Activated CD8-positive, alpha-beta memory T cell treated with anti-CD3 and anti-CD28 coated beads, Interleukin-2, amount 10 ng/mL, durations not matched to agents 7 days and 5 days (primary cell): Measurements from ENCODE around the gene DACH1. TPM values are rescaled to one million over a fixed set of nuclear protein-coding genes. Genes with fewer than 3 reads are reported as not detected.

Experiments
- ATAC-seq: fragments of 150-1000 bp; cut with Tn5 transposase; one replicate; pipeline ENCODE4 v1.10.0; 2021; ENCODE audit warnings: moderate library complexity
- CTCF ChIA-PET: fragments of 350-600 bp; sonication (Branson Sonifier 250); formaldehyde crosslinking; loops from one replicate; lab custom pipeline; 2021; ENCODE audit warnings: antibody characterized with exemption; lab: Charles Lee
- DNase-seq: peaks from one replicate; pipeline ENCODE4 v3.0.0-alpha.2; 2020
- H3K27ac Mint-ChIP-seq: one replicate; pipeline ENCODE4 v1.8.0; 2021; ENCODE audit warnings: mild to moderate bottlenecking, mixed read lengths
- H3K27me3 Mint-ChIP-seq: one replicate; pipeline ENCODE4 v1.8.0; 2021; ENCODE audit warnings: mixed read lengths
- H3K36me3 Mint-ChIP-seq: one replicate; pipeline ENCODE4 v1.8.0; 2021; ENCODE audit warnings: mild to moderate bottlenecking, mixed read lengths
- H3K4me1 Mint-ChIP-seq: one replicate; pipeline ENCODE4 v1.8.0; 2021; ENCODE audit warnings: mixed read lengths
- H3K4me3 Mint-ChIP-seq: one replicate; pipeline ENCODE4 v1.8.0; 2021; ENCODE audit warnings: mild to moderate bottlenecking, moderate library complexity, mixed read lengths
- H3K9me3 Mint-ChIP-seq: one replicate; pipeline ENCODE4 v1.8.0; 2022; ENCODE audit warnings: low read depth, mixed read lengths
- total RNA-seq, 2 experiments: library from RNA; stranded (reverse); gene quantifications; one replicate each; pipeline ENCODE4 v1.2.3, GENCODE V29; 2021

The DACH1 gene
- total RNA-seq, 2 experiments from 2014 or later: not detected

- Mint-ChIP-seq H3K9me3 (no peaks in the 10 kb centered on the region), H3K27ac (no peak overlapping the region), H3K27me3 (no peaks in the 10 kb centered on the region), H3K4me3 (no peak overlapping the region), H3K4me1 (no peaks in the 10 kb centered on the region), H3K36me3 (no peaks in the 10 kb centered on the region)
- DNase-seq (no peak), ATAC-seq (no peak)
- CTCF ChIA-PET: no interaction called here
Measured at GRCh38 chr13:71459708-71460107, 407.3 kb downstream of the DACH1 start.

- Mint-ChIP-seq H3K9me3 (no peaks in the 10 kb centered on the region), H3K4me3 (no peak overlapping the region), H3K36me3 (no peaks in the 10 kb centered on the region), H3K4me1 (no peaks in the 10 kb centered on the region), H3K27ac (no peak overlapping the region), H3K27me3 (no peaks in the 10 kb centered on the region)
- DNase-seq (no peak), ATAC-seq (no peak)
- CTCF ChIA-PET: no interaction called here
Measured at GRCh38 chr13:71457645-71458044, 409.4 kb downstream of the DACH1 start.

GRCh38 chr13:71456136-71456535, 410.9 kb downstream of the DACH1 start:
- no peaks in the 10 kb centered on the region for H3K9me3 Mint-ChIP-seq
- no peak overlapping the region for H3K27ac Mint-ChIP-seq
- H3K27me3 Mint-ChIP-seq: no peaks in the 10 kb centered on the region
- no peaks in the 10 kb centered on the region for H3K4me1 Mint-ChIP-seq
- CTCF ChIA-PET: no interaction called here
- no peak for DNase-seq
- no peaks in the 10 kb centered on the region for H3K36me3 Mint-ChIP-seq
- no peak overlapping the region for H3K4me3 Mint-ChIP-seq
- no peak for ATAC-seq

- Mint-ChIP-seq H3K9me3 (no peaks in the 10 kb centered on the region), H3K4me1 (no peaks in the 10 kb centered on the region), H3K27ac (no peak overlapping the region), H3K27me3 (no peaks in the 10 kb centered on the region), H3K36me3 (no peaks in the 10 kb centered on the region), H3K4me3 (no peak overlapping the region)
- ATAC-seq (no peak), DNase-seq (no peak)
- CTCF ChIA-PET: no interaction called here
Measured at GRCh38 chr13:71454509-71454908, 412.5 kb downstream of the DACH1 start.

DNA sequence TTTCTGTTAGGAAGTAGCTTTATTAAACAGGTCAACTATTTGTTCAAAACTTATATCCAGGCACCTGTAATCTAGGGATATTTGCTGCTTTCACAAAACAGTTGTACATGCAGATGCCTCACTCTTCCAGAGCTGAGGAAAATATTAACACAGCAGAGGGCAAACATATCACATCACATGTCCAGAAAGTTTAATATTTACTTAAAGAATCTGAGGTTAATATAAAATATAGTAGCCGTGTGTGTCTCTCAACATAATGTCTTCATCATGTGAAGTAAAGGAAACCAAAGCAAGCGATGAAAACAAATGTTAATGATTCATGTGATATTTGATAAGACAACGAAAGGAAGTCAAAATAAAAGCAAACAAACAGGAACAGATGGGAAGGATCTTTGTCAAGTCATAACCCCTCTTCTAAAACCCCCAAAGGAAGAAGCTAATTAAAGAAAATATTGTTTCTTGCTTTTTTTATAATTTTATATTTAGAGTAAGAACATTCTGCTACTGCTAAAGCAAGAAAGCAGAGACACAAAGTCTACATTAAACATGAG, 418.8 kb downstream of the DACH1 start:
- H3K4me1 Mint-ChIP-seq: no peaks in the 10 kb centered on the region
- CTCF ChIA-PET: no interaction called here
- no peak for ATAC-seq

DNA sequence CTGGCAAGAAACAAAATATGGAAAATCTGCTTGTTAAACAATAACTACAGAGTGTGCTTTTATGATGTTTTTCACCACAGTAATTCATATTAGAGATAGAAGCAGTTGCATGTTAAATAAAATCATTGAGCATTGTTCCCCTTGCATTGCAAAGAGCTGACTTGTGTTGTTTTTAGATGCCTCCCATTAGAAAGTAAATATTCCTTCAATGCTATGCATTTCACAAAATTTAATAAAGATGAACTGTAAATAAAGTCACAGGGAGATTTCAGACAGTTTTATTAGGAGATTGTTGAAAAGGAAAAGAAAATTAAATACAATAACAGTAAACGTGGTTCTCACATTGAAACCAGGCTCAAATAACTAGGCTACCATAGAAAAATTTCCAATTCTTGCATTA, 429.3 kb downstream of the DACH1 start:
- Mint-ChIP-seq H3K27me3 (no peaks in the 10 kb centered on the region), H3K9me3 (no peaks in the 10 kb centered on the region), H3K4me1 (no peaks in the 10 kb centered on the region), H3K4me3 (no peak overlapping the region), H3K36me3 (no peaks in the 10 kb centered on the region), H3K27ac (no peak overlapping the region)
- CTCF ChIA-PET: no interaction called here
- ATAC-seq (no peak), DNase-seq (no peak)

More for the DNA sequence above, 418.8 kb downstream of the DACH1 start:
- DNase-seq: no peak
- Mint-ChIP-seq H3K9me3 (no peaks in the 10 kb centered on the region), H3K36me3 (no peaks in the 10 kb centered on the region), H3K27me3 (no peaks in the 10 kb centered on the region), H3K27ac (no peak overlapping the region), H3K4me3 (no peak overlapping the region)

DNA sequence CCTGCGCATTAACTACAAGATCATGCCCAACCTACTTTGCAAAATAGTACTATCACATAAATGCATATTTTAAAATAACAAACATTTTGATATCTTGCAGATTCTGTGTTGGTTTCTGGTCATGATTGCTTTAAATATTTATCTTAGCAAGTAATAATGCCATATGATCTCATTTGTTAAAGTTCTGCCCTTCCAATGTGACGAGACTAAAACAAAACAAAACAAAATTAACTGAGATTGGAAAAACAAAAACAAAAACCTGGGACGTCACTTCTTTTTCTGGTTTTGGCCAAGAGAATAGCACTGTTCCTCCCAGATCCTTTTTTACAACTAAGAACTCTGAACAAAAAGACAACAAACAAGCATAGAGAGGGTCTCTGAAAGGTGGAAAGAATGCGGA, 436.3 kb downstream of the DACH1 start:
- no peaks in the 10 kb centered on the region for H3K4me1 Mint-ChIP-seq
- CTCF ChIA-PET: no interaction called here
- no peak overlapping the region for H3K27ac Mint-ChIP-seq
- no peaks in the 10 kb centered on the region for H3K36me3 Mint-ChIP-seq
- H3K27me3 Mint-ChIP-seq: no peaks in the 10 kb centered on the region
- no peak overlapping the region for H3K4me3 Mint-ChIP-seq
- DNase-seq (no peak), ATAC-seq (no peak)
- H3K9me3 Mint-ChIP-seq: peaks cover 3% of the 10 kb centered on the region

- CTCF ChIA-PET: no interaction called here
- Mint-ChIP-seq H3K4me1 (no peaks in the 10 kb centered on the region), H3K36me3 (no peaks in the 10 kb centered on the region), H3K27ac (no peak overlapping the region), H3K4me3 (no peak overlapping the region), H3K27me3 (no peaks in the 10 kb centered on the region), H3K9me3 (peaks cover 9% of the 10 kb centered on the region)
- DNase-seq (no peak), ATAC-seq (no peak)
Measured at GRCh38 chr13:71417205-71417604, 449.8 kb downstream of the DACH1 start.

DNA sequence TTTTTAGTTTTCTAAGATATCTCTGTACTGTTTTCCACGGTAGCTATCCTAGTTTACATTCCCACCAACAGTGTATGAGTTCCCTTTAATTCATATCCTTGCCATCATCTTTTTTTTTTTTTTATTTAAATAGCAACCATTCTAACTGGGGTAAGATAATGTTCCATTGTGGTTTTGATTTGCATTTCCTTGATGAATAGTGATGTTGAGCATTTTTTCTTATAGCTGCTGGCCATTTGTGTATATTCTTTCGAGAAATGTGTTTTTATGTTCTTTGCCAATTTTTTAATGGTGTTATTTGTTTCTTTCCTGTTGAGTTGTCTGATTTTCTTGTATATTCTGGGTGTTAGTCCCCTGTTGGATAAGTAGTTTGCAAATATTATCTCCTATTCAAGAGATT, 454.8 kb downstream of the DACH1 start:
- no peaks in the 10 kb centered on the region for H3K36me3 Mint-ChIP-seq
- no peaks in the 10 kb centered on the region for H3K4me1 Mint-ChIP-seq
- no peak overlapping the region for H3K27ac Mint-ChIP-seq
- no peaks in the 10 kb centered on the region for H3K9me3 Mint-ChIP-seq
- no peaks in the 10 kb centered on the region for H3K27me3 Mint-ChIP-seq
- ATAC-seq (no peak), DNase-seq (no peak)
- no peak overlapping the region for H3K4me3 Mint-ChIP-seq
- CTCF ChIA-PET: no interaction called here

DNA sequence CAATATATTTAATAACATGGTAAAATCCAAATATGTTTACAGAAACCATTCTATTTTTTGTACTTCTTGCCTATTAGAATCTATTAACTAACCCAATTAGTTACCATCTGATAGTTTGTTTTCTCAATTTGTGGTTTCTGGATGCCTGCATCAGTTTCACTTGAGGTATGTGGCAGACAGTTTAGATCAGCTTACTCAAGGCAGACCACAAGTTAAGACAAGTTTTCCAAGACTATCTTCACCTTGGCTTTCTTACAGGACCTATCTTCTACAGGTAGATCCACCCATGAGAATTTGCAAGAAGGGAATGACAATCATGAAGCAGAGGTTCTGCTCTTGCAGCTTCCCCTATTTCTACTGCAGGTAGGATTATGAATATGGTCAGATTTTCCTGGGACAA, 458.6 kb downstream of the DACH1 start:
- H3K36me3 Mint-ChIP-seq: no peaks in the 10 kb centered on the region
- DNase-seq: no peak
- H3K4me1 Mint-ChIP-seq: no peaks in the 10 kb centered on the region
- H3K27me3 Mint-ChIP-seq: no peaks in the 10 kb centered on the region
- H3K4me3 Mint-ChIP-seq: no peak overlapping the region
- no peaks in the 10 kb centered on the region for H3K9me3 Mint-ChIP-seq
- CTCF ChIA-PET: no interaction called here
- ATAC-seq: no peak
- H3K27ac Mint-ChIP-seq: no peak overlapping the region

DNA sequence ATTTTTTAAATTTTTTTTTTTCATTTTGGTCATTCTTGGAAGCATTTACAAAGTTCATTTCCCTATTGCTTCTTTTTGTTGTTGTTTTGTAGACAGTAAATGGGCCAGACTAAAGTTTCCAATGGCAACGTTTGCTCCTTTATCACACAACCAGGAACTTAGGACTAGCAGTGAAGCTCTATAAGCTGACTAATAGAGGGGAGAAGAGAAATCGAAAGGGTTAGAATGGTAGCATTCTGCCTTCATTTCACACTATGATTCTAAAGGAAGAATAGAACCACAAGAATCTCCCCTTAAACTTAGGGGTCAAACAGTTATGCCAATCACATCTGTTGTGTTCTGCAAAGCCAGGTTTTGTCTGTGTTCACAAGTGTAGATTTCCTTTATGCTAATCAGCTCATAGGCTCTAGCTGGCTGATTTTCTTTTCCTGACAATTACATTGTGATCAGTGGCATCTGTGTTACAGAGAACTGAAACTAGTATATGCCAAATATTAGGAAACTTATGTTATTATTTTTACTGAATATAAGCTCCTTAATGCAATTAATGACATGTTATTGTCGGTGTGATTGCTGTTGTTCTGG, 467.3 kb downstream of the DACH1 start:
- no peaks in the 10 kb centered on the region for H3K36me3 Mint-ChIP-seq
- CTCF ChIA-PET: no interaction called here
- H3K27ac Mint-ChIP-seq: no peak overlapping the region
- DNase-seq: no peak
- no peaks in the 10 kb centered on the region for H3K27me3 Mint-ChIP-seq
- no peak for ATAC-seq
- no peak overlapping the region for H3K4me3 Mint-ChIP-seq
- no peaks in the 10 kb centered on the region for H3K4me1 Mint-ChIP-seq
- H3K9me3 Mint-ChIP-seq: no peaks in the 10 kb centered on the region

- DNase-seq: no peak
- CTCF ChIA-PET: no interaction called here
- ATAC-seq: no peak
- no peaks in the 10 kb centered on the region for H3K4me1 Mint-ChIP-seq
- H3K27ac Mint-ChIP-seq: no peak overlapping the region
- no peaks in the 10 kb centered on the region for H3K36me3 Mint-ChIP-seq
- no peak overlapping the region for H3K4me3 Mint-ChIP-seq
- H3K9me3 Mint-ChIP-seq: no peaks in the 10 kb centered on the region
- H3K27me3 Mint-ChIP-seq: no peaks in the 10 kb centered on the region
Measured at GRCh38 chr13:71396149-71396548, 470.9 kb downstream of the DACH1 start.

DNA sequence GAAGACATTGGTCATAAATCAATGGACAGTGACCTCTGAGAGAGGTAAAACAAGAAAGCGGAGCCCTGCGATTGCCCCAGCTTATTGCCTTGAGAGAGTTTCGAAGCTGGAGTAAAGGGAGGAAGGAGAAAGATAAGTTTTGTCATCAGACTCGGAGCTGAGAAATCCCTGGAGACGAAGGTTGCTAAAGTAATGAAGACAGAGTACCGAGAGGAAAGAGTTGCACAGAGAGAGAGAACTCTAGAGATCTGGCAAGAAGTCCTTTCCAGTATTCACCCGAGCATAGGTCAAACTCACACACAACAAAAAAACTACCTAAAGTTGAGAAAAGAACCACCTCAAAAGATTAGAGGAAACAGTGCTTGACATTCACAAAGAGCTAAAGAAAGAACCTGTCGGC, 472.0 kb downstream of the DACH1 start:
- H3K27me3 Mint-ChIP-seq: no peaks in the 10 kb centered on the region
- H3K27ac Mint-ChIP-seq: no peak overlapping the region
- H3K4me1 Mint-ChIP-seq: no peaks in the 10 kb centered on the region
- no peaks in the 10 kb centered on the region for H3K36me3 Mint-ChIP-seq
- no peak overlapping the region for H3K4me3 Mint-ChIP-seq
- no peak for DNase-seq
- no peaks in the 10 kb centered on the region for H3K9me3 Mint-ChIP-seq
- ATAC-seq: no peak
- CTCF ChIA-PET: no interaction called here

- CTCF ChIA-PET: no interaction called here
Measured at GRCh38 chr13:71394176-71394575, 472.8 kb downstream of the DACH1 start.

More at GRCh38 chr13:71394176-71394575, 472.8 kb downstream of the DACH1 start:
- Mint-ChIP-seq H3K4me1 (no peaks in the 10 kb centered on the region), H3K4me3 (no peak overlapping the region), H3K36me3 (no peaks in the 10 kb centered on the region), H3K27ac (no peak overlapping the region), H3K9me3 (no peaks in the 10 kb centered on the region), H3K27me3 (no peaks in the 10 kb centered on the region)
- no peak for DNase-seq
- no peak for ATAC-seq
